ENCODE data around the gene ATXN10.

DNA sequence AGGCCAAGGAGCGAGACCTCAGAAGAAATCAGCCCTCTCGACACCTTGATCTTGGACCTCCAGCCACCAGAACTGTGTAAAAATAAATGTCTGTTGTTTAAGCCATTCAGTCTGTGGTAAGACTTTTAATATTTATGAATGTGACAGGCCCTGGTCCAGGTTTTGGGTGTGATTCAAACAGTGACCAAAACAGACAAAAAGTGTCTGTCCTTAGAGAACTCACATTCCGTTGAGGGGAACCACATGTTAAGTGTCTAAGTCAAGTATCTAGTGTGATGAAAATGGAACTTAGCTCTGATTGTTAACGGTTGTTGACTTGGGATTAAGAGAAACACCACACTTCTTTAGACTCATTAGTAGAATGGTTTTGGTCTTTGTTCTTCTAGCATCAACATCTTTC is 22.2 kb downstream of the ATXN10 start:
- TF ChIP-seq CTCF (IDR thresholded peaks at IDR 0.05; ENCODE audit: borderline replicate concordance, extremely low read depth, low read length, poor library complexity, severe bottlenecking): no peak
- no peak for TF ChIP-seq EZH2 (IDR thresholded peaks at IDR 0.05; ENCODE audit: borderline replicate concordance, low read depth, low read length, severe bottlenecking)
